DOHH2 (cell line): ENCODE results near the gene MRPL44.

ENCODE experiments used
- EZH2phosphoT487 ChIP-seq: fragments of 200-600 bp; sonication (generic); IDR thresholded peaks from 2 replicates; pipeline ENCODE4 v1.6.1; 2017; ENCODE audit warnings: borderline replicate concordance, mild to moderate bottlenecking, antibody characterized with exemption, low read length, moderate library complexity, mixed read lengths
- TF ChIP-seq, protein P1 (sequence below): fragments of 200-600 bp; sonication (generic); IDR thresholded peaks from one replicate; pipeline ENCODE4 v1.5.1; 2014; ENCODE audit warnings: antibody characterized with exemption, mild to moderate bottlenecking, low read depth, low read length; ENCODE audit not compliant: poor library complexity, severe bottlenecking

DNA sequence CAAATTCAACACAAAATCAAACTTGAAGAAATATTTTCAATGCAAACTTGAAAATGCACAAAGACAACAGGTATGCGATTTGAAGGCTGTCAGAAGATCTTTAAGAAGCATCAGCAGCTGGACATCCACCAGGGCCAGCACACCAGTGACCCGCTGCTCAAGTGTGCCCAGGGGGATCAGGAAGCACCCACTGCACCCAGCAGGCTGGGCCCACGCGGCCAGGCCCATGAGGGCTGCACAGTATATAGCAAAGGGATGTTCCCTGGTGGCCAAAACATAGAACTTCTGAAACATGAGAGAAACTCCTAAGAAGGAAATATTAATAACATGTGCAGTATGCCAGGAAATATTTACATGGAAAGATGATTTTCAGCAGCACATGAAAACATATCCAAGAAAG lies 37.2 kb upstream of the MRPL44 start:
- TF ChIP-seq, protein P1, sequence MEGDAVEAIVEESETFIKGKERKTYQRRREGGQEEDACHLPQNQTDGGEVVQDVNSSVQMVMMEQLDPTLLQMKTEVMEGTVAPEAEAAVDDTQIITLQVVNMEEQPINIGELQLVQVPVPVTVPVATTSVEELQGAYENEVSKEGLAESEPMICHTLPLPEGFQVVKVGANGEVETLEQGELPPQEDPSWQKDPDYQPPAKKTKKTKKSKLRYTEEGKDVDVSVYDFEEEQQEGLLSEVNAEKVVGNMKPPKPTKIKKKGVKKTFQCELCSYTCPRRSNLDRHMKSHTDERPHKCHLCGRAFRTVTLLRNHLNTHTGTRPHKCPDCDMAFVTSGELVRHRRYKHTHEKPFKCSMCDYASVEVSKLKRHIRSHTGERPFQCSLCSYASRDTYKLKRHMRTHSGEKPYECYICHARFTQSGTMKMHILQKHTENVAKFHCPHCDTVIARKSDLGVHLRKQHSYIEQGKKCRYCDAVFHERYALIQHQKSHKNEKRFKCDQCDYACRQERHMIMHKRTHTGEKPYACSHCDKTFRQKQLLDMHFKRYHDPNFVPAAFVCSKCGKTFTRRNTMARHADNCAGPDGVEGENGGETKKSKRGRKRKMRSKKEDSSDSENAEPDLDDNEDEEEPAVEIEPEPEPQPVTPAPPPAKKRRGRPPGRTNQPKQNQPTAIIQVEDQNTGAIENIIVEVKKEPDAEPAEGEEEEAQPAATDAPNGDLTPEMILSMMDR: no peak
- no peak for TF ChIP-seq EZH2phosphoT487
